Activated CD4-positive, alpha-beta memory T cell treated with anti-CD3 and anti-CD28 coated beads for 36 hours (primary cell): ENCODE results near the gene TAGLN2. TPM values are rescaled to one million over a fixed set of nuclear protein-coding genes. Genes with fewer than 3 reads are reported as not detected.
A peak's percentile ranks its signal among the peaks of the same experiment; 100 is the strongest.
"Not testable (repeated sequence)": the region's sequence is repeated elsewhere in the genome, so short reads cannot be mapped to it uniquely, and the experiment has no call there.

ENCODE experiments used
- CTCF ChIA-PET: fragments of 350-600 bp; sonication (Branson Sonifier 250); formaldehyde crosslinking; loops from one replicate; lab custom pipeline; 2021; ENCODE audit warnings: antibody characterized with exemption, inconsistent platforms; lab: Charles Lee
- POLR2A ChIA-PET: fragments of 350-600 bp; sonication (Branson Sonifier 250); formaldehyde crosslinking; loops from one replicate; lab custom pipeline; 2021; ENCODE audit warnings: antibody characterized with exemption; lab: Charles Lee
- DNase-seq: peaks from one replicate; pipeline ENCODE4 v3.0.0-alpha.2; 2020
- H3K27ac Mint-ChIP-seq: one replicate; pipeline ENCODE4 v1.8.0; 2021; ENCODE audit warnings: mixed read lengths
- H3K27me3 Mint-ChIP-seq: one replicate; pipeline ENCODE4 v1.8.0; 2021; ENCODE audit warnings: mixed read lengths
- H3K36me3 Mint-ChIP-seq: one replicate; pipeline ENCODE4 v1.8.0; 2021; ENCODE audit warnings: mixed read lengths
- H3K4me1 Mint-ChIP-seq: one replicate; pipeline ENCODE4 v1.8.0; 2021; ENCODE audit warnings: low read depth, mixed read lengths
- H3K4me3 Mint-ChIP-seq: one replicate; pipeline ENCODE4 v1.8.0; 2021; ENCODE audit warnings: mild to moderate bottlenecking, mixed read lengths
- H3K9me3 Mint-ChIP-seq: one replicate; pipeline ENCODE4 v1.8.0; 2021; ENCODE audit warnings: mixed read lengths
- intact Hi-C: fragments of 100-400 bp; cut with micrococcal nuclease; formaldehyde crosslinking; loops from one replicate; pipeline ENCODE4 v1.15.1; 2023
- total RNA-seq, 2 experiments: library from RNA; stranded (reverse); gene quantifications; one replicate each; pipeline ENCODE4 v1.2.3, GENCODE V29; 2021

Gene TAGLN2
- total RNA-seq, 2 experiments from 2014 or later, result 597 to 607 TPM

- H3K27ac Mint-ChIP-seq, intact Hi-C loops, H3K4me3 Mint-ChIP-seq, POLR2A ChIA-PET, H3K27me3 Mint-ChIP-seq, H3K36me3 Mint-ChIP-seq, H3K9me3 Mint-ChIP-seq, H3K4me1 Mint-ChIP-seq, DNase-seq: not testable (repeated sequence)
- CTCF ChIA-PET, result interaction anchor here (0.6 to 1.2 kb wide), 2 partner anchors 13 to 786 kb away, joined by 3 to 4 read pairs; no protein-coding TSS in a partner anchor
Observed at GRCh38 chr1:159904036-159904435, 21.3 kb downstream of the TAGLN2 start.

GRCh38 chr1:159902541-159902940 is 22.8 kb downstream of the TAGLN2 start:
- DNase-seq, result no peak
- no peak overlapping the region for H3K4me3 Mint-ChIP-seq
- H3K9me3 Mint-ChIP-seq, result peaks cover 4% of the 10 kb centered on the region
- H3K4me1 Mint-ChIP-seq, result peaks cover under 1% of the 10 kb centered on the region
- intact Hi-C loops, result no loop called here
- no peaks in the 10 kb centered on the region for H3K27me3 Mint-ChIP-seq
- ChIA-PET CTCF (no interaction called here), POLR2A (interaction anchor here (1.2 to 1.3 kb wide), 2 partner anchors 10 to 22 kb away, joined by 4 to 5 read pairs; no protein-coding TSS in a partner anchor)
- no peak overlapping the region for H3K27ac Mint-ChIP-seq
- no peaks in the 10 kb centered on the region for H3K36me3 Mint-ChIP-seq

- H3K4me1 Mint-ChIP-seq, result no peaks in the 10 kb centered on the region
- ChIA-PET POLR2A (interaction anchor here (0.9 kb wide), 1 partner anchor 22 kb away, joined by 3 read pairs; no protein-coding TSS in a partner anchor), CTCF (interaction anchor here (0.9 to 1.3 kb wide), 2 partner anchors 10 to 106 kb away, joined by 3 to 5 read pairs; no protein-coding TSS in a partner anchor)
- intact Hi-C loops, result no loop called here
- no peak overlapping the region for H3K27ac Mint-ChIP-seq
- DNase-seq, result no peak
- peaks cover 4% of the 10 kb centered on the region for H3K9me3 Mint-ChIP-seq
- no peak overlapping the region for H3K4me3 Mint-ChIP-seq
- no peaks in the 10 kb centered on the region for H3K36me3 Mint-ChIP-seq
- no peaks in the 10 kb centered on the region for H3K27me3 Mint-ChIP-seq
Observed at GRCh38 chr1:159900755-159901360, 24.4 kb downstream of the TAGLN2 start.

GRCh38 chr1:159900086-159900680 is 25.1 kb downstream of the TAGLN2 start, which contains the start of gene CFAP45:
Gene CFAP45 (minus strand): TSS chr1:159900165. CDS start chr1:159900098, 67 bp downstream.
- Mint-ChIP-seq H3K4me1 (no peaks in the 10 kb centered on the region), H3K27ac (no peak within 1 kb of the TSS), H3K4me3 (no peak within 1 kb of the TSS), H3K36me3 (no peaks in the 10 kb centered on the region), H3K9me3 (peaks cover 4% of the 10 kb centered on the region), H3K27me3 (no peaks in the 10 kb centered on the region)
- POLR2A ChIA-PET, result interaction anchor here (0.9 kb wide), 1 partner anchor 23 kb away, joined by 3 read pairs; no protein-coding TSS in a partner anchor
- intact Hi-C loops, result no loop called here
- CTCF ChIA-PET, result interaction anchor here (1.3 kb wide), 1 partner anchor 107 kb away, joined by 5 read pairs; no protein-coding TSS in a partner anchor
- peak; percentile 44 for DNase-seq

- H3K36me3 Mint-ChIP-seq, H3K27me3 Mint-ChIP-seq, H3K9me3 Mint-ChIP-seq, H3K27ac Mint-ChIP-seq, POLR2A ChIA-PET, CTCF ChIA-PET, DNase-seq, H3K4me3 Mint-ChIP-seq, intact Hi-C loops, H3K4me1 Mint-ChIP-seq: not testable (repeated sequence)
Observed at GRCh38 chr1:159899634-159900033, 25.7 kb downstream of the TAGLN2 start.

- intact Hi-C loops, result no loop called here
- ChIA-PET CTCF (no interaction called here), POLR2A (no interaction called here)
- Mint-ChIP-seq H3K27ac (no peak overlapping the region), H3K4me1 (no peaks in the 10 kb centered on the region), H3K27me3 (no peaks in the 10 kb centered on the region), H3K4me3 (no peak overlapping the region), H3K9me3 (no peaks in the 10 kb centered on the region), H3K36me3 (no peaks in the 10 kb centered on the region)
- no peak for DNase-seq
Observed at GRCh38 chr1:159898527-159898926, 26.8 kb downstream of the TAGLN2 start.

GRCh38 chr1:159897962-159898361 is 27.3 kb downstream of the TAGLN2 start:
- no peaks in the 10 kb centered on the region for H3K4me1 Mint-ChIP-seq
- no peak overlapping the region for H3K27ac Mint-ChIP-seq
- DNase-seq, result no peak
- CTCF ChIA-PET, result interaction anchor here (13.8 kb wide), 1 partner anchor 99 kb away, joined by 431 read pairs; the partner anchor contains the start of gene FCRL6
- H3K27me3 Mint-ChIP-seq, result no peaks in the 10 kb centered on the region
- H3K9me3 Mint-ChIP-seq, result no peaks in the 10 kb centered on the region
- H3K36me3 Mint-ChIP-seq, result no peaks in the 10 kb centered on the region
- POLR2A ChIA-PET, result interaction anchor here (0.7 kb wide), 1 partner anchor 434 kb away, joined by 3 read pairs; no protein-coding TSS in a partner anchor
- intact Hi-C loops, result no loop called here
- no peak overlapping the region for H3K4me3 Mint-ChIP-seq

GRCh38 chr1:159896546-159896930 is 28.8 kb downstream of the TAGLN2 start:
- DNase-seq, result no peak
- Mint-ChIP-seq H3K36me3 (no peaks in the 10 kb centered on the region), H3K9me3 (no peaks in the 10 kb centered on the region), H3K27ac (no peak overlapping the region), H3K4me3 (no peak overlapping the region), H3K27me3 (no peaks in the 10 kb centered on the region), H3K4me1 (no peaks in the 10 kb centered on the region)
- ChIA-PET CTCF (interaction anchor here (13.8 kb wide), 1 partner anchor 98 kb away, joined by 431 read pairs; the partner anchor contains the start of gene FCRL6), POLR2A (no interaction called here)
- intact Hi-C loops, result no loop called here

GRCh38 chr1:159895836-159896545 is 29.3 kb downstream of the TAGLN2 start:
- Mint-ChIP-seq H3K27ac (no peak overlapping the region), H3K27me3 (no peaks in the 10 kb centered on the region), H3K4me3 (no peak overlapping the region), H3K36me3 (no peaks in the 10 kb centered on the region), H3K4me1 (peaks cover 1% of the 10 kb centered on the region), H3K9me3 (no peaks in the 10 kb centered on the region)
- CTCF ChIA-PET, result interaction anchor here (1.0 to 13.8 kb wide), 3 partner anchors 97 to 112 kb away, joined by 3 to 431 read pairs (median 3); partner anchors contain the start of gene FCRL6
- DNase-seq, result no peak
- POLR2A ChIA-PET, result interaction anchor here (1.0 kb wide), 1 partner anchor 96 kb away, joined by 4 read pairs; no protein-coding TSS in a partner anchor
- intact Hi-C loops, result no loop called here

- intact Hi-C loops, result no loop called here
- Mint-ChIP-seq H3K4me1 (peaks cover 2% of the 10 kb centered on the region), H3K27me3 (no peaks in the 10 kb centered on the region), H3K4me3 (no peak overlapping the region), H3K36me3 (no peaks in the 10 kb centered on the region), H3K9me3 (no peaks in the 10 kb centered on the region), H3K27ac (no peak overlapping the region)
- POLR2A ChIA-PET, result interaction anchor here (1.0 kb wide), 1 partner anchor 96 kb away, joined by 4 read pairs; no protein-coding TSS in a partner anchor
- CTCF ChIA-PET, result interaction anchor here (1.0 to 13.8 kb wide), 3 partner anchors 96 to 112 kb away, joined by 3 to 431 read pairs (median 3); partner anchors contain the start of gene FCRL6
- no peak for DNase-seq
Observed at GRCh38 chr1:159895286-159895685, 30.0 kb downstream of the TAGLN2 start.

GRCh38 chr1:159892944-159893343 is 32.4 kb downstream of the TAGLN2 start:
- POLR2A ChIA-PET, result interaction anchor here (1.0 to 1.5 kb wide), 2 partner anchors 19 to 32 kb away, joined by 3 to 5 read pairs; partner anchors contain the start of gene TAGLN2
- DNase-seq, result peak; percentile 19
- H3K27ac Mint-ChIP-seq, result no peak overlapping the region

More at GRCh38 chr1:159892944-159893343, 32.4 kb downstream of the TAGLN2 start:
- Mint-ChIP-seq H3K27me3 (no peaks in the 10 kb centered on the region), H3K4me1 (peaks cover 9% of the 10 kb centered on the region), H3K4me3 (no peak overlapping the region), H3K9me3 (no peaks in the 10 kb centered on the region), H3K36me3 (no peaks in the 10 kb centered on the region)
- CTCF ChIA-PET, result interaction anchor here (0.7 to 13.8 kb wide), 27 partner anchors 13 to 680 kb away, joined by 3 to 431 read pairs (median 6); partner anchors contain the start of genes DUSP23, FCRL6 and SLAMF8
- intact Hi-C loops, result loop anchor here (2.0 to 5.0 kb wide), 2 partner anchors 114 to 681 kb away; no protein-coding TSS in a partner anchor
